Epithelial cell of proximal tubule (primary cell): Measurements from ENCODE around the gene F12. TPM values are rescaled to one million over a fixed set of nuclear protein-coding genes. Genes with fewer than 3 reads are reported as not detected.

ENCODE experiments used
- DNase-seq: peaks from one replicate; pipeline ENCODE4 v3.0.0-alpha.2; 2011; ENCODE audit warnings: low read depth
- H3K4me3 ChIP-seq: 2 replicates; pipeline ENCODE4 v1.5.1; 2011; ENCODE audit warnings: low read depth, mild to moderate bottlenecking, low read length
- total RNA-seq: library from RNA; depleted of rRNA; stranded (reverse); fragments of >200 nt; gene quantifications from 2 replicates; pipeline ENCODE4 v1.2.3, GENCODE V29; 2015
- TF ChIP-seq, protein P1 (sequence below): conservative IDR thresholded peaks from 2 replicates; pipeline ENCODE4 v1.5.1; 2012; ENCODE audit warnings: low read depth, mild to moderate bottlenecking, low read length

The F12 gene
- total RNA-seq, 1 donor from 2014 or later, result 12.9 TPM

DNA sequence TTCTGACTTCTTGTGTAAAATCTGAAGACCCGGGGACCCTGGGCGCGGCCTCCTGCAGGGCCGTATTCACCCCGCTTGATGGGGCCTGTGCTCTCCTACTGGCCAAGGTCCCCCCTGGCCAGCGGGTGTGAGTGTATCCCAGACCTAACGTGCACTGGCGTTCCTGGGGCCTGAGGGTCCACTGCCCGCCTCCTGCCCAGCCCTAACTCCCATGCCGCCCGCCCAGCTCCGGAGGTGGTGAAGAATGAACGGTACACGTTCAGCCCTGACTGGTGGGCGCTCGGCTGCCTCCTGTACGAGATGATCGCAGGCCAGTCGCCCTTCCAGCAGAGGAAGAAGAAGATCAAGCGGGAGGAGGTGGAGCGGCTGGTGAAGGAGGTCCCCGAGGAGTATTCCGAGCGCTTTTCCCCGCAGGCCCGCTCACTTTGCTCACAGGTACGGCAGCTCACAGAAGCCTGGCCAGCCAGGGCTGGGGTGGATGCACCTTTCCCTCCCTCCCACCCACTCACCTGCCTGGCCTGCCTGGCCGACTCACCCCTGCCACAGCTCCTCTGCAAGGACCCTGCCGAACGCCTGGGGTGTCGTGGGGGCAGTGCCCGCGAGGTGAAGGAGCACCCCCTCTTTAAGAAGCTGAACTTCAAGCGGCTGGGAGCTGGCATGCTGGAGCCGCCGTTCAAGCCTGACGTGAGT, 26.6 kb upstream of the F12 start:
- H3K4me3 ChIP-seq, result no peak overlapping the region
- TF ChIP-seq, protein P1, sequence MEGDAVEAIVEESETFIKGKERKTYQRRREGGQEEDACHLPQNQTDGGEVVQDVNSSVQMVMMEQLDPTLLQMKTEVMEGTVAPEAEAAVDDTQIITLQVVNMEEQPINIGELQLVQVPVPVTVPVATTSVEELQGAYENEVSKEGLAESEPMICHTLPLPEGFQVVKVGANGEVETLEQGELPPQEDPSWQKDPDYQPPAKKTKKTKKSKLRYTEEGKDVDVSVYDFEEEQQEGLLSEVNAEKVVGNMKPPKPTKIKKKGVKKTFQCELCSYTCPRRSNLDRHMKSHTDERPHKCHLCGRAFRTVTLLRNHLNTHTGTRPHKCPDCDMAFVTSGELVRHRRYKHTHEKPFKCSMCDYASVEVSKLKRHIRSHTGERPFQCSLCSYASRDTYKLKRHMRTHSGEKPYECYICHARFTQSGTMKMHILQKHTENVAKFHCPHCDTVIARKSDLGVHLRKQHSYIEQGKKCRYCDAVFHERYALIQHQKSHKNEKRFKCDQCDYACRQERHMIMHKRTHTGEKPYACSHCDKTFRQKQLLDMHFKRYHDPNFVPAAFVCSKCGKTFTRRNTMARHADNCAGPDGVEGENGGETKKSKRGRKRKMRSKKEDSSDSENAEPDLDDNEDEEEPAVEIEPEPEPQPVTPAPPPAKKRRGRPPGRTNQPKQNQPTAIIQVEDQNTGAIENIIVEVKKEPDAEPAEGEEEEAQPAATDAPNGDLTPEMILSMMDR, result no peak
- no peak for DNase-seq

DNA sequence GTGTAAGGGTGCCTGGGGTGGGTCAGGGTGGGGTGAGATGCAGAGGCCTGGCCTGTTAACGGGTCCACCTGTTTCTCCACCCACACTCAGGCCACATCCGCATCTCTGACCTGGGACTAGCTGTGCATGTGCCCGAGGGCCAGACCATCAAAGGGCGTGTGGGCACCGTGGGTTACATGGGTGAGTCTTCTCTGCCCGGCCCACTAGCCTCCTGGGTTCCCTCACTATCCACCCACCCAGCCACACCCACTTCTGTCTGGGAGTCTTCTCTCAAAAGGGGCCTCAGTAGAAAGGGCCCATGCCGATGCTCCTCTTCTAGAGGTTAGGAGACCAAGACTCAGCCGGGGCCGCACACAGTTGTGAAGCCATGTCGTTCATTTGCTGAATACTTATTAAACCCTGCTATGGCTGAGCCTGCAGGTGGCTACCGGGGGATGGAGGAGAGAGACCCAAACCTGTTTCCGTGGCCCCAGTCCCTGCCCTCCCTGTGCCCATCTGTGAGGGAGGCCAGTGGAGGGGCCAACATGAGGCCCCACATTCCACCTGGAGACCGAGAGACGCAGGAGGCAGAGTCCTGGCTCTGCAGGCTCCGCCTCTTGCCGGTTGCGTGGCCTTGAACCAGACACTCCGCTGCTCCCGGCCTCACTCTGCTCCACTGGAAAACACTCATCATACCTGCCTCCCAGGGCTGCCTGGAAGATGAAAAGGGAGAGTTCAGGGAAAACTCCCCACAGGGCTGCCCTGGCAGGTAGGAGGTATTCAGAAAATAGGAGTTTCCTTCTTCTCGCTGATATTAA, 25.8 kb upstream of the F12 start:
- no peak for DNase-seq
- H3K4me3 ChIP-seq, result no peak overlapping the region
- TF ChIP-seq, protein P1, result no peak

DNA sequence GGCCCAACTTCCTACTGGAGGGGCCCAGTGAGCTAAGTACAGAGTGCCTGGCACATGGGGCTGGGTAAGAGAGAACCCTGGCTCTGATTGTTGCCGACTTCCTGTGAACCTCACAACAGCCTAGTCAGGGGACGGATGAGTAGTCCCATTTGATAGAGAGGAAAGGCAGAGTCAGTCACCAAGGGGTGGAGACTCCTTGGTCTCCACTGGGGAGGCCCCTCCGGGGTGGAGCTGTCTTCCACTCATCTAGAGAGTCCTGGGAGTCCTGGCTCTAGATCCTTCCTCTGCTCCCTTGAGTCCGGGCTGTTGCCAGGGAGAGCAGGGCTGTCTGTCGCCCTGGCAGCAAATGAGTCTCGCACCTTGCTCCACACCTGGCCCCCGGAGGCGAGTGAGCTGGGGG, 25.1 kb upstream of the F12 start:
- no peak overlapping the region for H3K4me3 ChIP-seq
- no peak for DNase-seq
- TF ChIP-seq, protein P1, result no peak

DNA sequence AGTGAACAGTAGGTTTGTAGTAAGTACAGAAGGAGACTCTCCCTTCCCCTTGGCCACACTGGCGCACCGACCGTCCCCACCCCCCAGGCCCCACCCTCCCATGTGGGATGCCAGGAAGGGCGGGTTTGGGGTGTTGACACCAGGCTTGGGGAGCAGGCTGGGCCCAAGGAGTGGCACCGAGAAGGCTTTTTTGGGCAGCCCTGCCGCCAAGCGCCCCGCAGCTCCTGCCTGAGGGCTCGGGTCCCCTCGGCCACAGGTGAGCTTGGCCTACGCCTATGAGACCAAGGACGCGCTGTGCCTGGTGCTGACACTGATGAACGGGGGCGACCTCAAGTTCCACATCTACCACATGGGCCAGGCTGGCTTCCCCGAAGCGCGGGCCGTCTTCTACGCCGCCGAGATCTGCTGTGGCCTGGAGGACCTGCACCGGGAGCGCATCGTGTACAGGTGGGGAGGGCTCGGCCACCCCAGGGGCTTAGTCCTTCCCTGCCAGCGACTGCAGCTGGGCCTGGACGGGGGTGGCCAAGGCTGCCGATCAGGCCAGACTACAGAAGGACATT, 24.4 kb upstream of the F12 start:
- H3K4me3 ChIP-seq, result no peak overlapping the region
- TF ChIP-seq, protein P1, result no peak

DNA sequence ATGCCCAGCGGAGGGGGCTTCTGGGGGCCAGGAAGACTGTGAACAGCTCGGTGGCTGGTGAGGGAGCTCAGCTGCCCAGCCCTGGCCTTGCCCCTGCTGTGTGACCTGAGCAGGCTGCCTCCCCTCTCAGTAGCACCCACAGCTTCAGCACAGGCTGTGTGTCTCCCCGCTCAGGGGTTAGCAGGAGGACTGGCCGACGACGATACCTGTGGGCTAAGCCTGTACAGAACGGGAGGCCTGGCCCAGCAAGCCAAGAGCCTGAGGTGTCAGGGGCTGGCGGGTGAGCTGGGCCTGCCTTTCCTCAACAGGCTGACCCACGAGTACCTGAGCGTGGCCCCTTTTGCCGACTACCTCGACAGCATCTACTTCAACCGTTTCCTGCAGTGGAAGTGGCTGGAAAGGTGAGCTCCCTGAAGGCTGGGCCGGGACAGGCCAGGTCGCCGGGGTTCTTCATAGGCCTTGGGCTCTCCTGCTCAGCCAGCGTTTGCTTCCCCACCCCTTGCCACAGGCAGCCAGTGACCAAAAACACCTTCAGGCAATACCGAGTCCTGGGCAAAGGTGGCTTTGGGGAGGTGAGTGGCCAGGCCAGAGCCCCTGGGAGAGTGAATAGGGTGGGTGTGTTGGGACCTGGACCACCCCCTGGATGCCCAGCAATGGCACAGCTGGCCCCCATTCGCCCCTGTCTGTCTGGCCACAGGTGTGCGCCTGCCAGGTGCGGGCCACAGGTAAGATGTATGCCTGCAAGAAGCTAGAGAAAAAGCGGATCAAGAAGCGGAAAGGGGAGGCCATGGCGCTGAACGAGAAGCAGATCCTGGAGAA, 23.7 kb upstream of the F12 start:
- no peak for DNase-seq
- TF ChIP-seq, protein P1, result no peak
- no peak overlapping the region for H3K4me3 ChIP-seq

More for the DNA sequence above, 24.4 kb upstream of the F12 start:
- DNase-seq, result no peak

DNA sequence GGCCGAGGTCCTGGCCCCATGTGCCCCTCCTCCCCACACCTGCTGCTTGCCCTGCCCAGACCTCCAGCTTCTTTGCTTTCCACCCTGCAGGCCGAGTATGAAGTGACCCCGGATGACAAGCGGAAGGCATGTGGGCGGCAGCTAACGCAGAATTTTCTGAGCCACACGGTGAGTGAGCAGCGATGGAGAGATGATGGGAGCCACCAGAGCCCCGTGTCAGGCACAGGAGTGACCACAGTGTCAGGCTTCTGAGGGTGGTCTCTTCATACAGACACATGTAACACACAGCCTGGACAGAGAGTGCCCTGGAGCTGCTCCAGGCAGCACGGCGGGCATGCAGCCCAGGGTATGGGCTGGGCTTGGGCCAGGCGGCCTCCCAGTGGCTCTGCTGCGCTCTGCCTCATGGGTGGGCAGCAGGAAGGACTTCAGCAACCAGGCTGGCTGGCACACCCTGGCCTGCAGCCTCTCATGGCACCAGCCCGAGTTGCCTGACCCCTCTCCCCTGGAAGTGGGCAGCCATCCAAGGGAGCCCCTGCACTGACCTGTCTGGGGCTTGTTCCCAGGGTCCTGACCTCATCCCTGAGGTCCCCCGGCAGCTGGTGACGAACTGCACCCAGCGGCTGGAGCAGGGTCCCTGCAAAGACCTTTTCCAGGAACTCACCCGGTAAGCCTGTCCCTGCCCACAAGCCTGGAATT, 22.9 kb upstream of the F12 start:
- H3K4me3 ChIP-seq, result no peak overlapping the region
- TF ChIP-seq, protein P1, result no peak
- DNase-seq, result no peak
